ENCODE results near the gene IL17RA. TPM values are rescaled to one million over a fixed set of nuclear protein-coding genes. Genes with fewer than 3 reads are reported as not detected.

The IL17RA gene
- total and polyA plus RNA-seq, 2 donors (not counting 3 experiments of a cell fraction or from before 2014, with no cell fraction given), result 13.0 to 19.3 TPM

DNA sequence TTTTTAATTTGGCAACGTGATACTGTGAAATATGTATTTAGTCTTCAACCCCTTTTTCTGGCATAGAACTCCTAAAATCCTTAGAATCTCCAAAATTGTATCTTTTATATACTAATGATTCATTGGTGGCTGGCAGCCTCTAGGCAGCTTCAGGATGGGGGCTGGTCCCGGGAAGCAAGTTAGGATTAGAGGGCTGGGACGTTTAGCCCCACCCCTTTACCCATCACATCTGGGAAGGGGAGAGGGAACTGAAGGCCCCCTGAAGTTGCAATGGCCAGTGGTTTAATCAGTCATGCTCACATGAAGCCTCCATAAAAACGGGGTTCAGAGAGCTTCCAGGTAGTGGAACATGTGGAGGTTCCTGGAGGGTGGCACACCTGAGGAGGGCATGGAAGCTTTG, 7.1 kb downstream of the IL17RA start:
- H2AFZ ChIP-seq (ENCODE audit: low read depth, low read length), result no peak overlapping the region
- H3K4me3 ChIP-seq (replicated peaks in 1 of 3; ENCODE audit: insufficient read depth in 1 of 3, low read depth in 1 of 3, low read length in 3 of 3), result no peak overlapping the region
- H3K79me2 ChIP-seq (ENCODE audit: control insufficient read depth, insufficient read depth, low read length), result peaks cover 14% of the 10 kb centered on the region
- no peaks in the 10 kb centered on the region for H3K4me1 ChIP-seq (ENCODE audit: control insufficient read depth, extremely low read depth, insufficient read depth, low read length)
- H3K9me3 ChIP-seq (replicated peaks; ENCODE audit: control insufficient read depth, insufficient read depth, low read length), result no peaks in the 10 kb centered on the region
- H4K20me1 ChIP-seq (replicated peaks; ENCODE audit: control insufficient read depth, extremely low read depth, insufficient read depth, low read length), result peaks cover 4% of the 10 kb centered on the region
- no peak for DNase-seq (ENCODE audit: low read depth, low spot score)
- BruUV-seq (replicated peaks), result no TSS peak
- H3K9me1 ChIP-seq (replicated peaks; ENCODE audit: control insufficient read depth, extremely low read depth, insufficient read depth, low read length), result no peaks in the 10 kb centered on the region
- H3K27ac ChIP-seq (ENCODE audit: insufficient read depth, low read depth, low read length), result no peak overlapping the region
- ChIA-PET CTCF (no interaction called here), POLR2A (no interaction called here)
- TF ChIP-seq POLR2A (IDR thresholded peaks at IDR 0.05; ENCODE audit: low read depth, low read length) (no peak), GATA2 (IDR thresholded peaks at IDR 0.05; ENCODE audit: insufficient read depth, insufficient read length, low read depth, low read length) (no peak), EZH2 (IDR thresholded peaks at IDR 0.05; ENCODE audit: borderline replicate concordance, low read depth, low read length, severe bottlenecking) (no peak), JUN (IDR thresholded peaks at IDR 0.05; ENCODE audit: borderline replicate concordance, insufficient read depth, insufficient read length, low read depth) (no peak), MYC (IDR thresholded peaks at IDR 0.05; ENCODE audit: low read depth, low read length) (no peak), POLR2AphosphoS5 (IDR thresholded peaks at IDR 0.05; ENCODE audit: insufficient read depth, low read depth, low read length) (no peak), FOS (IDR thresholded peaks at IDR 0.05; ENCODE audit: borderline replicate concordance, insufficient read depth, low read length) (no peak)
- TF ChIP-seq, protein P1, sequence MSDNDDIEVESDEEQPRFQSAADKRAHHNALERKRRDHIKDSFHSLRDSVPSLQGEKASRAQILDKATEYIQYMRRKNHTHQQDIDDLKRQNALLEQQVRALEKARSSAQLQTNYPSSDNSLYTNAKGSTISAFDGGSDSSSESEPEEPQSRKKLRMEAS (IDR thresholded peaks at IDR 0.05; ENCODE audit: insufficient read depth, insufficient read length), result no peak
- TF ChIP-seq, protein P2, sequence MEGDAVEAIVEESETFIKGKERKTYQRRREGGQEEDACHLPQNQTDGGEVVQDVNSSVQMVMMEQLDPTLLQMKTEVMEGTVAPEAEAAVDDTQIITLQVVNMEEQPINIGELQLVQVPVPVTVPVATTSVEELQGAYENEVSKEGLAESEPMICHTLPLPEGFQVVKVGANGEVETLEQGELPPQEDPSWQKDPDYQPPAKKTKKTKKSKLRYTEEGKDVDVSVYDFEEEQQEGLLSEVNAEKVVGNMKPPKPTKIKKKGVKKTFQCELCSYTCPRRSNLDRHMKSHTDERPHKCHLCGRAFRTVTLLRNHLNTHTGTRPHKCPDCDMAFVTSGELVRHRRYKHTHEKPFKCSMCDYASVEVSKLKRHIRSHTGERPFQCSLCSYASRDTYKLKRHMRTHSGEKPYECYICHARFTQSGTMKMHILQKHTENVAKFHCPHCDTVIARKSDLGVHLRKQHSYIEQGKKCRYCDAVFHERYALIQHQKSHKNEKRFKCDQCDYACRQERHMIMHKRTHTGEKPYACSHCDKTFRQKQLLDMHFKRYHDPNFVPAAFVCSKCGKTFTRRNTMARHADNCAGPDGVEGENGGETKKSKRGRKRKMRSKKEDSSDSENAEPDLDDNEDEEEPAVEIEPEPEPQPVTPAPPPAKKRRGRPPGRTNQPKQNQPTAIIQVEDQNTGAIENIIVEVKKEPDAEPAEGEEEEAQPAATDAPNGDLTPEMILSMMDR (IDR thresholded peaks at IDR 0.05; ENCODE audit: extremely low read depth in 1 of 2, insufficient read depth in 1 of 2, low read depth in 1 of 2, low read length in 2 of 2), result no peak
- H3K36me3 ChIP-seq (ENCODE audit: control insufficient read depth in 2 of 2, extremely low read depth in 1 of 2, insufficient read depth in 2 of 2, low read length in 2 of 2), result no peaks in the 10 kb centered on the region
- H3K4me2 ChIP-seq (ENCODE audit: insufficient read depth, low read length), result no peak overlapping the region
- H3K27me3 ChIP-seq (ENCODE audit: control insufficient read depth in 2 of 2, insufficient read depth in 2 of 2, low read length in 2 of 2), result no peaks in the 10 kb centered on the region
- dilution Hi-C loops (cut with MboI; ENCODE audit: extremely low pct_ligation_motif_present, low sequenced_read_pairs), result no loop called here
- no peak for FAIRE-seq
- intact Hi-C loops (cut with micrococcal nuclease), result no loop called here
- H3K9ac ChIP-seq (replicated peaks; ENCODE audit: extremely low read depth, insufficient read depth, low read length), result no peak overlapping the region
